GM21360 (cell line): ENCODE results near the gene GPR137C.

ENCODE experiments used
- ATAC-seq: cut with Tn5 transposase; IDR thresholded peaks from one replicate; pipeline ENCODE4 v1.9.1; 2021; ENCODE audit warnings: mild to moderate bottlenecking, moderate library complexity; ENCODE audit not compliant: unreplicated experiment

GPR137C gene

DNA sequence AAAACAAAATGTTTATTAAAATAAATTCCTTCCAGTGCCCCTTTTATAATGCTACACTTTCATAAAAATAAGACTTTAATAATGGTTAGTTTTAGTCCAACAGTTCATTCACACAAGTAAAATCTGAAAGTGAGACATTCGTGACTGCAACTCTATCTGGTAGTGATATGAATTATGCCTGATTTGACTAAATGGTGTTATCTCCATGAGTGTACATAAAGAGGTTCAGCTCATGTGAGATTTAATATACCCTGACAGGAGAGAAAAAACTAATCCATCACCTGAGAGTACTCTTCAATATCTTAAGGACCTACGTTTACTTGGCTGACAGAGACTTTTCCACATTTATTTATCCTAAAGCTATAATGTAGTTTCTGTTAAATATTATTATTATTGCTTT is 108.7 kb downstream of the GPR137C start:
- ATAC-seq = no peak

DNA sequence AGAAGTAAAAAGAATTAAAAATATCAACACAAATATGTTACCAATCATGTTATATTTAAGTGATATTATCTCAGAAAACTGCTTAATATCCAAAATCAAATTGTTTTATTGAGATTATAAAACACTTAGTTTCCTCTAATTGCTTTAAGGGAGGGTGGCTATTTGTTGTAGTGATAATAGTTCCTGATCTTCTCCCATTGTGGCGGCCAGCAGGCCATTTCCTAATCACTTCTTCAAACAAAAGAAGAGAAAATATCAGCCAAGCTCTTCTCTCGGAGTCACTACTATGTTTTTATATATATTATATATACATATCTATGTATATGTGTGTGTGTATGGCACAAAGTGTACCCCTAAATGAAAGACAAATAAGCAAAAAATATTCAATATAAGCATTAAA is 111.2 kb downstream of the GPR137C start:
- ATAC-seq = no peak

DNA sequence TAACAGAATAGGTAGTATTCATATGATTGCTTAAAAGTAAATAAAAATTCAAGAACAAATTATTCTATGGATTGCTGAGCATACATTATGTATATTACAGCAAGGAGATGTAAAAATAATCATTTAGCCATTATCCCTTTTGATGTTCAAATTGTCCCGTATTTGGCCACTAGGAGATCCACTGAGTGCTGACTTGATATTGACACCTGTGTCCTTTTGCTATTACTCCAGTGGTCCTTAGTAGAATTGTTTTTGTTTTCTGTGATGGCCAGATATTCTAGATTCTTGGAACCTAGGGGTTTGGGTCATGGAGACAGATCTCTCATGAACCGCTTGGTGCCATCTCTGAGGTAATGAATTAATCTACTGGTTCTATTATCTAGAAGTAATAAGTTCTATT is 126.0 kb downstream of the GPR137C start:
- ATAC-seq = no peak

DNA sequence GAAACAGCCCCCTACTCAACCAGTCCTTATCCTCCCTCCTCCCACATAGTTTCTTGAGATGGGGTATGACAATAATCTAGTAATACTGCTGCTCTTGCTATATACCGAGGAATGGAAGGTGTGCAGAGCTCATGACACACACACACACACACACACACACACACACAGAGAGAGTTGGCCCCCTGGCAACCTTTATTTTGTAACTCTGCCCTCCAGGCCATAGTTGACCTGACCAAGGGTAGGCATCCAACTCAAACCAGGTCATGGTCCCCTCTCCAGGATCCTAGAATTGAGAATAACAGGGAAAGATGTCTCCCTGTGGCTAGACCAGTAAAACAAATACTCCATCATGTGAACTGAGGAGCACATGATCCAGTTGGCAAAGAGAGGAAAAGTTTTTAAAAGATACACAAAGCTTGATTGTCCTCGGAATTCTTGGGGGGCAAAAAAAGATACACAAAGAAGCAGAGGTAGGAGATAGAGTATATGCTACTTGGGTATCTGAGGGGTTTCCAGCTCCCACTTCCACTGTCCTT is 131.4 kb downstream of the GPR137C start:
- ATAC-seq = no peak

DNA sequence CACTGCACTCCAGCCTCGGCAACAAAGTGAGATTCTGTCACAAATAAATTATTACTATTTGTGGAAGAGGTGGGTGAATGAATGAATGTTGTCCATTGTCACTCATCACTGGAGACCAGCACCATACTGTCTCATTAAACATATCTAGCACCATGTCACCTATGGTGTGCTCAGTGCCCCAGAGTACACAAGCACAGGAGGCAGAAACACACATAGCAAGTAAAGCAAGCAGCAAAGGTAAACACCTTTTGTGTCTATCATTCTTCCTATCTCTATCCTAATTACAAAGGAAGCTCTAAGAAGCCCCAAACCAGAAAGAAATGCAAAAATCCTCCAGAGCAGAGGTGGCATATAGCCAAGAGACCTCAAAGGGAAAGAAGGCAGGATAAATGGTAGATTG is 133.5 kb downstream of the GPR137C start:
- ATAC-seq = no peak
